HG03439 (cell line): ENCODE data around the gene STK32C.

Experiments
- ATAC-seq: cut with Tn5 transposase; IDR thresholded peaks from one replicate; pipeline ENCODE4 v1.9.1; 2021; ENCODE audit warnings: mild to moderate bottlenecking, moderate library complexity; ENCODE audit not compliant: unreplicated experiment

The STK32C gene

DNA sequence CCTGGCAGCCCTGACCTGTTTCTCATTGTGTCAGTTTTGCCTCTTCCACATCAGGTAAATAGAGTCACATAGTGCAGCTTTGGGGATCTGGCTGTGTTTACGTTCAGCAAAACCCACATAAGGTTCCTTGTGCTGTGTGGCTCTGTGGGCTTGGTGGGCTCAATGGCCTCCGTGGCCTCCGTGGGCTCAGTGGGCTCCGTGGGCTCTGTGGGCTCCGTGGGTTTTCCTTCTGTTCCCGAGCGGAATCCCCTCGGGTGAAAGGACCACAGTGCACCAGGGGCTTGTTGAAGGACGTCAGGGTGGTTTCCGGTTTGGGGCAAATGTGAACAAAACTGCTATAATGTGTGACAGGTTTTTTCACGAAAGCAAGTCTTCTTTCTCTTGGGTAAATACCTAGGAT lies 133.5 kb downstream of the STK32C start:
- no peak for ATAC-seq

DNA sequence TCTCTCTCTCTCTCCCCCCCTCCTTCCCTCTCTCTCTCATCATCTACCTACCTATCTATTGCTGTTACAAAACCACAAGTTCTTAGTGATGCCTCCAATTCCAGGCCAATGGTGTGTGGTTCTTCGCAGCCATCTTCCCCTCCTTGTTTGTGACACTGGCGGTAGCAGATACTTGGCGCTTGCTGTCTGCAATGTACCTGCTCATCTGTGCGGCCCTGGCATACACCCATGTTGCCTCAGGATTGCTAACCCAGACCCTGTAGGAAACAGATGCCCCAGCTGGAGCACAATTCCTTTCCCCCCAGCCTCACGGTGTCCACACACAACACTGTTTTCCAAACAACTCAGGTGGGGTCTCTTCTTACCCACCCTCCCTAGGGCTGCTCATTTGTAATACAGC lies 134.6 kb downstream of the STK32C start:
- ATAC-seq, result no peak

DNA sequence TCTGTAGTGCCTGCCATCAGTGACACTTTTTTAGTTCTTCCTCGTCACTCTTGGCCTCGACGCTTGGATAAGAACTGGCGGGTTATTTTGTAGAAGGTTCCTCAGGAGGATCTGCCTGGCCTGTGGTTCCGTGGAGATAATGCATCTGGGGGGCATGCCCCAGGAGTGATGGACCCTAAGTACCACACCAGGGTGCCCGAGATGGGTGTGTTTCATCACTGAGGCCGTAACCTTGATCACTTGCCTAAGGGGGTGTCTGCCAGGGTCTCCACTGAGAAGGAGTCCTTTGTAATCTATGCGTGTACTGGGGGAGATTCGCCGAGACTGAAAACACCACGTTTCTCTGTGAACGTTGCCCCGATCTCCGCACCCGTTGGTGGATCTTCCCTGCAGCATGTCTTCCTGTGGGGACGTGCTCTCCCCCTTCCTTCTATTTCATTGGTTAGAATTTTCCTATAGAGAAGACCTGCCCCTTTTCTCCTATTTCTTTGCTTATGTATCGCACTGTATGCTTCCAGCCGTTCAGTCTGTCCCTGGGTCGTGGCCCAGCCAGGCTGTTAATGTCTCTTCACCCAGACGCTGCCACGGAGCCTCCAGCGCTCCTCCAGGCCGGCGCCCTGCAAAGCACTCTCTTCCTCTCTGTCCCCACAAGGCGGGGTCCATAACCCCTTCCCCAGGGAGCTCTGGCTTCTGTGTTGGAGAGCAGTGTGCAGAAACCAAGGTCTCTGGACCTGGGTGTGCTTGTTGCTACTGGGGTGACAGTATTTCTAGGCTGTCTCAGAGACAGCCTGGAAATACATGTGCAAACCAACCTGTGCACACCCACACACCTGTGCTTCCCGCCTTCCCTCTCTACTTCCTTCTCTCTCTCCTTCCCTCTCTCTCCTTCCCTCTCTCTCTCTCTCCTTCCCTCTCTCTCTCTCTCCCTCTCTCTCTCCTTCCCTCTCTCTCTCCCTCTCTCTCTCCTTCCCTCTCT lies 135.4 kb downstream of the STK32C start:
- no peak for ATAC-seq

DNA sequence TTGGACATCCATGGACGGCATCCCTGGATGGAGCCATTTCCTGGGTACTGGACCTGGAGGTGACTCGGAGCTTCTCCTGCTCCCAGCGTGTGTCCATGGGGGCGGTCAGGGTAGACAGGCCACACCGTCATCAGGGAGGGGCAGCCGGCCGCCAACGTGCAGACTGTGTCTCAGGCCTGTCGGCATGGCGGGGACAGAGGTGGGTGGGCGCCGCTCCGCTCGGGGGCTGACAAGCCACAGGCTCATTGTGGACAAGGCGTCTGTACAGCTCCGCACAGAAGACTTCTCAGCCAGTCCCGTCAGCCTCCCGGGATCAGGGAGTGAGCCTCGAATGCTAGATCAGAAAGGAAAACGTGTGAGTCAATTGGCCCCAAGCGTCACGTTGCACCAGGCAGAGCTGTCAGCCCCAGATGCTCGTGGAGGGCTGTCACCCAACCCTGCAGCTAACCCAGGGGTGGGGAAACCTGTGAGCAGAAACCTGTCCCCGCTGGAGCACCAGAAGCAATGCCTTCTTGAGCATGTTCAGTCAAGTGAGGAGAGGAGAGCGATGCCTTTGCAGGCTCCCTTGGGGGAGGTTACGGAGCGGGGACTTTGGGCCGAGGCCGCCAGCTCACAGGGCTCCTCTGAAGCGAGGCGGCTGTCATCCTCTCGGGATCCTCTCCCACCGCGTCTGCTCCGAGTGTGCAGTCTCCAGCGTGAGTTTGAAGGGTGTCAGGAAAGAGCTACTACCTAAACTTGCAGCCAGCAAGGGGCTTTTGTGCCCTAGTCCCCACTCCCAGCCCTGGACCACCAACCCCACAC lies 137.0 kb downstream of the STK32C start:
- ATAC-seq, result no peak

DNA sequence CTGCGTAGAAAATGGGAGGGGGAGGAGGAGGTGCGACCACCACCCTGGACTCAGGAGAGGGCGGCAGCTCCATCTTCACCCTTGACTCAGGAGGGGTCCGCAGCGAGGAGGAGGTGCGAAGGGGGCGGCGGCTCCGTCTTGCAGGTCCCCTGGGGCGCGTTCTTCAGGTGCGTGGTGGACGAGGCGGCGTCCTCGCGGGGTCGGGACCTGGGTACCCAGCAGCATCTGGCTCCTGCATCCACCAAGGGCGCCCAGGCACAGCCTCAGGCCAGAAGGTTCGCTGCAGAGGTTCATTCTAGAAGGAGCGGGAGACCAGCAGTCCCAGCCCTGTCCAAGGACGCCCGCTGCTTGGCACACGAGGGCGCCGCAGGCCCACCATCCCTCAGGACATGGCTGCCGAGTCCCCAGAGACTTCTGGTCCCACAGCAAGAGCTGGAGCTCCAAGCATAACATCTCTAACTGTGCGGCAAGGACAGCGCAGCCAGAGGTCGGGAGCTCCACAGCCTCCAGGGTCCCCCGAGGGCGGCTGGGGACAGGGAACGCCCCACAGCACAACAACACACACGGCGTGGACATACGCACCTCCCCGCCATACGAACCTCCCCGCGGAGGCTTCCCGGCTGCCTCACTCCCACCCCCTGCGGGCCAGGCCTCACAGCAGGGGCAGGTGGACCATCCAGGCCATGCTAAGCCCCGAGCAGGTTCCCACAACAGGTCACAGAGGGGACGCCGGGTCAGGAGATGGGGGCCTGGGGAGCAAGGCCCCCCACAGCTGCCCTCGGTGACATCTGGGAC lies 137.8 kb downstream of the STK32C start:
- ATAC-seq, result no peak

DNA sequence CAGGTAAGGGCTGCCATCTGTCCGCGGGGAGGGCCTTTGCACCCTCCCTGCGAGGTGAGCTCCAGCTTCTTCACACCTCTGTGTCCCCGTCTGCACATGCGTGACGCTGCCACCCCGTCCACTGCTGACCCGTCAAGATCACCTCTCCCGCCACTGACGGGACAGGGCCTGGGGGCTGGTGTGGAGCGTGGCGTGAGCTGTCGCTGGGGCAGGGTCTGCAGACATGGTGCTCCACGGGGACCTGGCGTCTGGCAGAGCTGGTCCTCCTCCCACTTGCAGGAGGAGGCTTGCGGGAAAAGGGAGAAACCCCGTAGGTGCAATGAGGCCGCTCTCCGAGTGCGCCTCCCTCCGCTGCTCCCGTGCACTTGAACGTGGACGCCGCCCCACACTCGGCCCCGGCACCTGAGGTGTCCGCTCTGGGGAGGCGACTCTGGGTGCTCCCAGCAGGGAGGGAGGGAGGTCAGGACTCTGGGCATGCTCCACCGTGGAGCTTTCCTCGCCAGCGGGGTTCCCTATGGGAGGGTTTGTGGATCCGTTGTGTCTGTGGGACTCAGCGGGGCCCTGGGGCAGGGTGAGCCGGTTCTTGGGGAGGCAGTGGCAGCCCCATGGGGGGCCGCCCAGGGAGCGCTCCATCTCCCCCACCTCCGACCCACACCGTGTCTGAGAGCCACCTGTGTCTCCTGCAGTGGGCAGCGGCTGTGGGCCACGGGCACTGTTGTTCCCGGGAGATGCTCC lies 138.6 kb downstream of the STK32C start:
- no peak for ATAC-seq

DNA sequence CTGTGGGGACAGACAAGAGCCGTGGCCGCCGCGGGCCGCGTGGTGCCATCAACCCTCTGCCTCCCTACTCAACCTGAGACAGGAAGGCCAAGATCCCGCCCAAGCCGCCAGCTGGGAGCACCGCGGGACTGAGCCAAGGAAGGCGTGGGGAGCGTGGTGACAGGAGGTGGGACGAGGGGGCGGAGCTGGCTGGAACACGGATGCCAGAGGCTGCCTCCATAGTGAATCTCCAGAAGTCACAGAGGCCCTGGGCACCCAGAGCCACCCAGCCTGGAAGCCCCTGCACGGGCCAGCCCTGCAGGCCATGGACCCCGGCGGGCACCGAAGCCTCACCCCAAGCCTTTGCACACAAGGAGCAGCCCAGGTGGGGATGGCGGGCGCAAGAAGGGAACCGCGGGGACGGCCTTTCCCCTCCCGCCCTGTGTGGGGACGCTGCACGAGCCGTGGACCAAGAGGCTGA lies 139.1 kb downstream of the STK32C start:
- no peak for ATAC-seq

DNA sequence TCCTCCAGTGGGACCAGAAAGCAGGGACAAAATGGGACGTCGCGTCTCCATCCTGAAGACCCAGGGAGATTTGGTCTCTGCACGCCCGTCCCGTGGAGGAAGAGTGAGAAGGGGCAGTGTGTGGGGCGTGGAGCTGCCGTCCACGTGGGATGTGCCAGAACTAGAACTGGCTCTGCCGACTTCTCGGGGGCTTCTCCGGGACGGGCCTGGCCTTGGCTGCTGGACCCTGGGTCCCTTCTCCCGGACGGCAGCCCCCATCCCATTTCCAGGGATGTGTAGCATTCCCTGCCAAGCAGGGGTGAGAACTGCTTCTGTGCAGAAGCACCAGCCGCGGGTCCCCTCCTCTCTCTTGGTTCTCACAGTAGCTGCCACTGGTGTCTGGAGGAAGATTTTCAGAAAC lies 139.8 kb downstream of the STK32C start:
- no peak for ATAC-seq

DNA sequence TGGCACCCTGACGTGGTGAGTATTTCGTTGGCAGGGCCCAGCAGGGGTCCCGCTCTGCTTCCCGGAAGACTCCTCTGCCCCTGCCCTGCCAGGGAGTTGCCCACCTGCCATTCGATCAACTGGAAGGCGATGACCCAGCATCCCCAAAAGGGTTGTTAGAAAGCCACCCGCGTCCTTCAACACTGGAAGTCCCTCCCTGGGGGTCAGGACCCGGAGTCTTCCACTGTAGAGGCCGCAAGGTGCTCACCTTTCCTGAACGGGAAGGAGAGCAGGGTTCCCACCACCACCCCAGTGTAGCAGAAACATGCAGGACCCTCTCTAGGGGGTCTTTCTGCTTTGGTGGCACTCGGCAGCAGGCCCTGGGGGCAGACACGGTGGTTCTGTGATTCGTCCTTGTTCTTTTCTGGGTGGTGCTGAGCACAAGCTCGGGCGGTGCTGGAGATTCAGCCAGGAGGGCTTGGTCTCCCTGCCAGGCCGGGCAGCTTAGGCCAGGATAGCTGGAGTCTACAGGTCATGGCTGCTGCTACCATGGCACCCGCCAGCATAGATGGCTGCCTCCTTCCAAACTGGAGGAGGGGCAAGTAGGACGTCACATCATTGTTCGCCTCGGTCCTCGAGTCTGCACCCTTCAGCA lies 140.6 kb downstream of the STK32C start:
- no peak for ATAC-seq

DNA sequence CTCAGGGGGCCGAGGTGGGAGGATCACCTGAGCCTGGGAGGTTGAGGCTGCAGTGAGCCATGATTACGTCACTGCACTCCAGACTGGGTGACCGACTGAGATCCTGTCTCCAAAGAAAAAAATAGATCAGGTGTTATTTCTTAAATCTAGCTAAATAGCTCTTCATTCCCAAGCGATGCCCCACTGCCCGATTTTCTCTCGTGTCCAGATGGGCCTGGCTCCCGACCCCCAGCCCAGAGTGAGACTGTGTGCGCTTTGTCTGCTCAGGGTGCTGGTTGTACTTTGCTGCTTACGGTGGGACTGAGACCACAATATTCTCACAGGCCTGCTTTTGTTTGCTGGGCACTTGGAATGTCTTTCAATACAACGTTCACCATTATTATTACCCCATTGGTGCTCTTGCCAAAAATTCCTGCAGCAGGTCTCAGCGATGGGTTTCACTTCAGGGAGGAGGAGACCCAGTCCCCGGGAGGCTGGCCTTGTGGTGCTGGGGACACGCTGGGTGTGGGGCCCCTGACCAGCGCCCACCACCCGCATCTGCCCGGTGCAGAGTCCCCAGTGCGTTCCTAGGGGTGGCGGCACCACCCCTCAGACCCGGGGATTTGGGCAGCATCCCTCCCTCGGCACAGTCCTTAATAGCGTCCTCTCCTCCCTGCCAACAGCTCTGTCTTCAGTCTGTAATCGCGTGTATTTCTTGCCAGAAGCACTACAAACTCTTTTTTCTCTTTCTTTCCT lies 141.4 kb downstream of the STK32C start:
- ATAC-seq, result no peak

DNA sequence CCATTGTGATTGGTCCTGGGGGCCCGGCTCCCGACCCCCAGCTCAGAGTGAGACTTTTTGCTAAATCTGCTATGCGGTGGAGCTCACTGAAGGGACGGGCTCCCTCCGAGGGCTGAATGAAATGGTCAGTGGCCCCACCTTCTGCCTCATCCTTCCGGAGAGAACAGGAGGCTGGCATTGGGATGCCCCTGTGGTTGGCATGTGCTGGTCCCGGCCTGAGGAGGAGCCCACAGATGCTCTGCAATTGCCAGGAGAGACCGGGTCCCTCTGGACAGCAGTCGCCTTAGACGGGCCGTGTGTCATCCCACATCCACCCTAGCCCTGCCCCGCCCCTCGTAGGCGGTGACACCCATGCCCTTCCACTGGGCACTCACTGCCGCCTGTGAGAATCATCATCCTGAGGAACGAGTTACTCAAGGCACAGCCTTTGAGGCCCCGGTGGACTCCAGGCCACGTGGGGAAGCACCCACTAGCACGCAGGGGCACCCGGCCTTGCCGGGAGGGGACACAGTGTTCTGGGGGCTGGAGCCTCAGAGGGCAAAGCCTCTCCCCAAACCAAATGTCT lies 142.3 kb downstream of the STK32C start:
- ATAC-seq, result no peak

DNA sequence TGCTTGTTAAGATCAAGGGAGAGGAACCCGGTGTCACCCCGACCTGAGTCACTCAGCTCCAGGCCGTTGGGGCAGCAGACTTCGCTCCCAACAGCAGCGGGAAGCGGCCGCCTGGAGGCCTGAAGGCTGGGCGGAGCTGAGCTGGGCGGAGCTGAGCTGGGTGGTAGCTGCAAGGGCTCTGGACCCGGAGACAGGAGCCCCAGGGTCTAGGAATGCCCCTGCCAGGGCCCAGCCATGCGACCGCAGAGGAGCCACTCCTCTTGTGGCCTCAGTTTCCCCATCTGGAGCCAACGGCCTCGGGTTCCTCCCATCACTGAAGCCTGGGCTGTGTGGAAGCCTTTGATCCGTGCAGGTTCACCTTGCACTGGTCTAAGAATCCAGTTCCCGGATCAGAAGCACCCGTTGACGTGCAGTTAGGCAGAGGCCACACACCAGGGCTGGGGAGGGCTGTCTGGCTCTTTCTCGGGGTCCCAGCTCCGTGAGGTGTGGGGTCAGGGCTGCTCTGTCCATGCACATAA lies 142.9 kb downstream of the STK32C start:
- ATAC-seq, result no peak

DNA sequence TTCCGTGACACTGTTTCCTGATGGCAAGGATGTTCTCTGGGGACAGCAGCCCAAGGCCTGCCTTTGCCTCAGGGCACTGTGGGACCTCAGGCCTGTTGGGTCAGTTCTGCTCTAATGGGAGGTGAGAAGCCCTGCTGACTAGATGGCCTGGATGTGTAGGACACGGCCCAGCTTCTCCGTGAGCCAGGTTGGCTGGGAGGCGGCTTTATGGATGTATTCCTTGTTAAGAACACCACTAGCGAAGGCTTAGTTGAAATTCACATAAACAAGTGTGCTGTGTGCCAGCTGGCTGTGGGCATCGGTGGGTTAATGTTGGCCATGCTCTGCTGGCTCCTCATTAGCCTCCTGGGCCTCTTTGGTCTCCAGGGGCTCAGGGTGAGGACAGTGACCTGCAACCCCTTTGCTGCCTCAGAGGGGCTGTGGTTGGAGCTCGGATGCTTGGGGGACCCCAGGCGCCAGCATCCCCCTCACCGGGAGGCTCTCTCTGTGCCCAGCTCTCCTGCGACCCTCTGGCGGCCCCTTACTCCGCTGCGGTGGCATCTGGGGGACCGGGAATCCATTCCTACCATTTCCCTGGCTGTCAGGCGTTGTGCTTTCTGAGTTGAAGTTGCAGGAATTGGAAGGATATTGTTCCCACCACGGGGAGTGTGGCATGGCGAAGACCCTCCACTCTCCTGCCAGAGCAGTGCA lies 143.8 kb downstream of the STK32C start:
- no peak for ATAC-seq

DNA sequence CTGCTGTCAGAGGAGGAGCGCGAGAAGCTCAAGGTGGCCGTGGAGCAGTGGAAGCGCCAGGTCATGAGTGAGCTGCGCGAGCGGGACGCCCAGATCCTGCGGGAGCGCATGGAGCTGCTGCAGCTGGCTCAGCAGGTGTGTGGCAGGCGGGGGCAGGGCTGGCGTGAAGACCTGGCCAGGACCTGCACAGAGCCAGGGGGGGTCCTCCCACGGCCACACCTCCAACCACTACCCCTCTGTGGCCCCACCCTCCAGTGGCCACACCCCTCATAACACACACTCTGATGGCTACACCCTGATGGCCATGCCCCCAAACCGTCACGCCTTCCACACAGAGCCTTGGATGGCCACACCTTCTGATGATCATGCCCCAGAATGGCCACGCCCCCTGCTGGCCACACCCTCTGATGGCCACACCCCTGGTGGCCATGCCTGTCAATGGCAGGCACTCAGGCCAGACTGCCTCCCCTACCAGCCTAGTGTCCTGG lies 144.4 kb downstream of the STK32C start:
- peak; percentile 58 for ATAC-seq

DNA sequence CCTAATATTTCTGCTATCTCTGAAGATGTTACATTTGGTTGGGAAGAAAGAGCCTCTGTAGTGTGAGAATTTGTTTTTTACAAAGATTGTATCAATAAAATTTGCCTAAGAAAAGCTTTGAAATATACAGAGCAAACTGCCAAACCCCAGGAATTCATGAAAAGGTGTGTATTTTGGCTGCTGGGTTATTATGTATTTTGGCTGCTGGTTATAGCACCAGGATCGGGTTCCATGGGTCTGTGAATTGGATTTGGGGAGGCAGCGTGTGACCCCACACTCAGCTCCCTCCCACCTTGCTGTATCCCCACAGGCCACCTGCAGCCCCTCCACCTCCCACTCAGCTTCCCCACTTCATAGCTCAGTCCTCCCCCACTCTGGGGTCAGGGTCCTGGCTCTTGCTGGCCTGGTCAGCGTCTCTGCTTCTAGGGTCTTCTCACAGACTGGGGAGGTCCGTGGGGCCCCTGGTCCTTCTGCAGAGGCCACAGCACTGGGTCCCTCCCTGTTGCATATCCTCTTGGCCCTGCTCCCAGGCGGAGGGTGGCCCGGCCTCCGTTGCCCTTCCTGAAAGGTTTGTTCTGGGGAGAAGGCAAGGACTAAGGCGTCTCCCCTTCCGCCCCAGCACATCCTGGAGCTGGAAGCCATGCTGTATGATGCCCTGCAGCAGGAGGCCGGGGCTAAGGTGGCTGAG lies 145.0 kb downstream of the STK32C start:
- ATAC-seq, result no peak

DNA sequence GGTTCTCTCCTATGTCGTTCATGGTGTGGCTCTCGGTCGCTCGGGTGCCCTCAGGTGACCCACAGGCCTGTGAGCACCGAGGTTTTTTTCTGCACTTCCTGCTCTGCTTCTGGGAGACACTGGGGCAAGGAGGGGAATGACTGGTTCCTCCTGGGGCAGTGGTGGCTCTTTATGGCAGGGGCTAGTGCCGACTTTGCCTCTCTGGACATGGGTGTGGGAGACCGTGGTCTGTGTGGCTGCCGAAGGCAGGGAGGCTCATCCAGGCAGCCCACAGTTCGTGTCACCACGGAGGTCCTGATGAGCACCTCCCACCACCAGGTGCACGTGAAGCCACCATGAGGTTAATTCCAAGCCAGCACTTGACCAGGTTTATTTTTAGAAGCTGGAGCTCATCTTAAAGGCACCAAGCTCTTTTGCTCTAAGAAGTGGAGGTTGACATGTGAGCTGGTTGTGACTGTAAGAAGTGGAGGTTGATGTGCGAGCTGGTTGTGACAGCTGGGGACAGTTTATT lies 145.7 kb downstream of the STK32C start:
- no peak for ATAC-seq
